Measurements from ENCODE around the gene SORCS2. TPM values are rescaled to one million over a fixed set of nuclear protein-coding genes. Genes with fewer than 3 reads are reported as not detected.

The SORCS2 gene
- polyA plus RNA-seq, 1 donor from 2014 or later = 1.0 TPM

DNA sequence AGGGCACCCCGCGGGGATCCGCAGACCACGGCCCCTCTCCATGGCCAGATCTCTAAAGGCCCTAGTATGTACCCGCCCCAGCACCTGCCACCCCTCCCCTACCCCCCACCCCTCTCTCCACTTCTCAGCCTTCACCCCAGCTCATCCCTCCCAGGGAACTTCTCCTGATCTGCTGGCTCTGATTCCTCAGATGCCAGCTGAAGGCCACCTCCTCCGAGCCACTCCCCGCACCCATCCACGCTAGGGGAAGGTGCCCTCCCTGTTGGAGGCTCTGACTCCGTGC lies 230.5 kb downstream of the SORCS2 start:
- Histone ChIP-seq H3K27ac (ENCODE audit: low read length) (no peak overlapping the region), H3K27me3 (ENCODE audit: insufficient read depth, low read depth, low read length) (no peaks in the 10 kb centered on the region), H3K9ac (ENCODE audit: low read length) (no peak overlapping the region), H3K9me2 (ENCODE audit: insufficient read depth, low read length) (no peaks in the 10 kb centered on the region), H3K4me3 (ENCODE audit: low read length) (no peak overlapping the region), H3K36me3 (ENCODE audit: insufficient read depth, low read length) (no peaks in the 10 kb centered on the region), H2AFZ (ENCODE audit: low read depth, low read length) (no peak overlapping the region), H3F3A (ENCODE audit: insufficient read depth, low read length, poor library complexity, severe bottlenecking) (no peaks in the 10 kb centered on the region), H4K20me1 (ENCODE audit: insufficient read depth) (no peaks in the 10 kb centered on the region), H3K4me2 (ENCODE audit: low read length) (no peak overlapping the region), H3K79me2 (replicated peaks; ENCODE audit: insufficient read depth, low read length) (no peaks in the 10 kb centered on the region), H3K9me3 (ENCODE audit: low read length) (no peaks in the 10 kb centered on the region)
- TF ChIP-seq REST (IDR thresholded peaks at IDR 0.05; ENCODE audit: borderline replicate concordance) (no peak), EP300 (conservative IDR thresholded peaks at IDR 0.05; ENCODE audit: poor library complexity, severe bottlenecking) (no peak), RAD21 (conservative IDR thresholded peaks at IDR 0.05) (no peak), MXI1 (conservative IDR thresholded peaks at IDR 0.05; ENCODE audit: poor library complexity, severe bottlenecking) (no peak), SMC3 (conservative IDR thresholded peaks at IDR 0.05; ENCODE audit: poor library complexity) (no peak), TAF1 (IDR thresholded peaks at IDR 0.05; ENCODE audit: low read depth) (no peak), EZH2 (IDR thresholded peaks at IDR 0.05; ENCODE audit: borderline replicate concordance, insufficient read depth, low read length, poor library complexity, severe bottlenecking) (no peak), POLR2AphosphoS5 (IDR thresholded peaks at IDR 0.05) (no peak)
- TF ChIP-seq, protein P1, sequence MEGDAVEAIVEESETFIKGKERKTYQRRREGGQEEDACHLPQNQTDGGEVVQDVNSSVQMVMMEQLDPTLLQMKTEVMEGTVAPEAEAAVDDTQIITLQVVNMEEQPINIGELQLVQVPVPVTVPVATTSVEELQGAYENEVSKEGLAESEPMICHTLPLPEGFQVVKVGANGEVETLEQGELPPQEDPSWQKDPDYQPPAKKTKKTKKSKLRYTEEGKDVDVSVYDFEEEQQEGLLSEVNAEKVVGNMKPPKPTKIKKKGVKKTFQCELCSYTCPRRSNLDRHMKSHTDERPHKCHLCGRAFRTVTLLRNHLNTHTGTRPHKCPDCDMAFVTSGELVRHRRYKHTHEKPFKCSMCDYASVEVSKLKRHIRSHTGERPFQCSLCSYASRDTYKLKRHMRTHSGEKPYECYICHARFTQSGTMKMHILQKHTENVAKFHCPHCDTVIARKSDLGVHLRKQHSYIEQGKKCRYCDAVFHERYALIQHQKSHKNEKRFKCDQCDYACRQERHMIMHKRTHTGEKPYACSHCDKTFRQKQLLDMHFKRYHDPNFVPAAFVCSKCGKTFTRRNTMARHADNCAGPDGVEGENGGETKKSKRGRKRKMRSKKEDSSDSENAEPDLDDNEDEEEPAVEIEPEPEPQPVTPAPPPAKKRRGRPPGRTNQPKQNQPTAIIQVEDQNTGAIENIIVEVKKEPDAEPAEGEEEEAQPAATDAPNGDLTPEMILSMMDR (IDR thresholded peaks at IDR 0.05; ENCODE audit: poor library complexity, severe bottlenecking) = no peak

DNA sequence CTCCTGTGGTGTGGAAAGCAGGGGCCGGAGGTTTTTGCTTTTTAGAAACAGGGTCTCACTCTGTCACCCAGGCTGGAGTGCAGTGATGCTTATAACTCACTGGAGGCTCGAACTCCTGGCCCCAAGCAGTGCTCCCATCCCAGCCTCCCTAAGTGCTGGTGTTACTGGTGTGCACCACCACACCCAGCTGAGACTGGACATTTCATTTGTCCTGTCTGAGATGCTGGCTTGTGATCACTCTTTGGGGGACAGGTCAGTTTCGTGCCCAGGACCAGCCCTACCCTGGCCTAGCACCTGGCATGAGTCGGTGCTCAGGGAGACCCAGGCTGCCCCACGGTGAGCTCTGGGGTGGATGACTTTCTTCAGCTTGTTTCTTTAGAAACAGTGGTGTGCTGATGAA lies 231.1 kb downstream of the SORCS2 start:
- no peak for TF ChIP-seq TAF1 (IDR thresholded peaks at IDR 0.05; ENCODE audit: low read depth)
- TF ChIP-seq, protein P1 (IDR thresholded peaks at IDR 0.05; ENCODE audit: poor library complexity, severe bottlenecking) = no peak
- TF ChIP-seq EZH2 (IDR thresholded peaks at IDR 0.05; ENCODE audit: borderline replicate concordance, insufficient read depth, low read length, poor library complexity, severe bottlenecking) = no peak
- TF ChIP-seq EP300 (conservative IDR thresholded peaks at IDR 0.05; ENCODE audit: poor library complexity, severe bottlenecking) = no peak
- no peak for TF ChIP-seq MXI1 (conservative IDR thresholded peaks at IDR 0.05; ENCODE audit: poor library complexity, severe bottlenecking)
- no peak for TF ChIP-seq RAD21 (conservative IDR thresholded peaks at IDR 0.05)
- TF ChIP-seq REST (IDR thresholded peaks at IDR 0.05; ENCODE audit: borderline replicate concordance) = no peak
- no peak for TF ChIP-seq SMC3 (conservative IDR thresholded peaks at IDR 0.05; ENCODE audit: poor library complexity)
- no peak for TF ChIP-seq POLR2AphosphoS5 (IDR thresholded peaks at IDR 0.05)
- no peak overlapping the region for H3K27ac ChIP-seq (ENCODE audit: low read length)
- no peaks in the 10 kb centered on the region for H3K36me3 ChIP-seq (ENCODE audit: insufficient read depth, low read length)
- no peaks in the 10 kb centered on the region for H3K9me2 ChIP-seq (ENCODE audit: insufficient read depth, low read length)
- H3F3A ChIP-seq (ENCODE audit: insufficient read depth, low read length, poor library complexity, severe bottlenecking) = no peaks in the 10 kb centered on the region
- no peaks in the 10 kb centered on the region for H4K20me1 ChIP-seq (ENCODE audit: insufficient read depth)
- no peak overlapping the region for H3K4me2 ChIP-seq (ENCODE audit: low read length)
- no peak overlapping the region for H3K4me3 ChIP-seq (ENCODE audit: low read length)
- no peak overlapping the region for H3K9ac ChIP-seq (ENCODE audit: low read length)
- no peak overlapping the region for H2AFZ ChIP-seq (ENCODE audit: low read depth, low read length)
- no peaks in the 10 kb centered on the region for H3K79me2 ChIP-seq (replicated peaks; ENCODE audit: insufficient read depth, low read length)
- H3K27me3 ChIP-seq (ENCODE audit: insufficient read depth, low read depth, low read length) = no peaks in the 10 kb centered on the region
- no peaks in the 10 kb centered on the region for H3K9me3 ChIP-seq (ENCODE audit: low read length)

Measured in neural cell (in vitro differentiated cells).